HEK293 (cell line): ENCODE data around the gene RETREG2.

Experiments used
- BCL11A ChIP-seq: fragments of 450-650 bp; formaldehyde crosslinking; IDR thresholded peaks from 2 replicates; pipeline ENCODE4 v1.5.1; 2016; ENCODE audit warnings: low read depth, missing biosample characterization, missing genetic modification characterization
- GLIS1 ChIP-seq: fragments of 450-650 bp; formaldehyde crosslinking; IDR thresholded peaks from 2 replicates; pipeline ENCODE4 v1.5.1; 2016; ENCODE audit warnings: missing biosample characterization, missing genetic modification characterization
- RBAK ChIP-seq: fragments of 450-650 bp; formaldehyde crosslinking; IDR thresholded peaks from 2 replicates; pipeline ENCODE4 v1.5.1; 2016; ENCODE audit warnings: missing biosample characterization, missing genetic modification characterization
- SCRT1 ChIP-seq: fragments of 450-650 bp; formaldehyde crosslinking; IDR thresholded peaks from 2 replicates; pipeline ENCODE4 v1.5.1; 2016; ENCODE audit warnings: missing biosample characterization, missing genetic modification characterization, borderline replicate concordance
- SETDB1 ChIP-seq: IDR thresholded peaks from one replicate; pipeline ENCODE4 v1.6.1; 2017; ENCODE audit warnings: mild to moderate bottlenecking, low read length, moderate library complexity, mixed read lengths; ENCODE audit not compliant: insufficient read length
- ZBTB7A ChIP-seq: fragments of 450-650 bp; formaldehyde crosslinking; IDR thresholded peaks from 2 replicates; pipeline ENCODE4 v1.5.1; 2016; ENCODE audit warnings: low read depth, missing biosample characterization, missing genetic modification characterization
- ZNF138 ChIP-seq: fragments of 450-650 bp; formaldehyde crosslinking; IDR thresholded peaks from 2 replicates; pipeline ENCODE4 v1.5.1; 2016; ENCODE audit warnings: missing biosample characterization, missing genetic modification characterization, borderline replicate concordance
- ZNF211 ChIP-seq: fragments of 450-650 bp; formaldehyde crosslinking; IDR thresholded peaks from 2 replicates; pipeline ENCODE4 v1.5.1; 2016; ENCODE audit warnings: low read depth, missing biosample characterization, missing genetic modification characterization
- ZNF223 ChIP-seq: fragments of 450-650 bp; formaldehyde crosslinking; IDR thresholded peaks from 2 replicates; pipeline ENCODE4 v1.5.1; 2016; ENCODE audit warnings: missing biosample characterization, missing genetic modification characterization
- ZNF366 ChIP-seq: fragments of 450-650 bp; formaldehyde crosslinking; conservative IDR thresholded peaks from 2 replicates; pipeline ENCODE4 v1.5.1; 2016; ENCODE audit warnings: missing biosample characterization, missing genetic modification characterization
- ZNF426 ChIP-seq: fragments of 450-650 bp; formaldehyde crosslinking; IDR thresholded peaks from 2 replicates; pipeline ENCODE4 v1.5.1; 2017; ENCODE audit warnings: missing biosample characterization, missing genetic modification characterization, mild to moderate bottlenecking, inconsistent platforms, moderate library complexity
- ZNF510 ChIP-seq: fragments of 450-650 bp; formaldehyde crosslinking; IDR thresholded peaks from 2 replicates; pipeline ENCODE4 v1.5.1; 2018; ENCODE audit warnings: mild to moderate bottlenecking, missing genetic modification characterization, missing biosample characterization; ENCODE audit not compliant: insufficient replicate concordance
- ZNF514 ChIP-seq: fragments of 450-650 bp; formaldehyde crosslinking; IDR thresholded peaks from 2 replicates; pipeline ENCODE4 v1.5.1; 2016; ENCODE audit warnings: missing biosample characterization, missing genetic modification characterization
- ZNF530 ChIP-seq: fragments of 450-650 bp; formaldehyde crosslinking; IDR thresholded peaks from 2 replicates; pipeline ENCODE4 v1.5.1; 2016; ENCODE audit warnings: low read depth, missing biosample characterization, missing genetic modification characterization
- ZNF626 ChIP-seq: fragments of 450-650 bp; sonication (Bioruptor Pico); formaldehyde crosslinking; IDR thresholded peaks from 2 replicates; pipeline ENCODE4 v1.5.1; 2018; ENCODE audit warnings: missing biosample characterization, missing genetic modification characterization, inconsistent platforms
- ZNF776 ChIP-seq: fragments of 450-650 bp; formaldehyde crosslinking; IDR thresholded peaks from 2 replicates; pipeline ENCODE4 v1.5.0; 2017; ENCODE audit warnings: missing biosample characterization, missing genetic modification characterization, borderline replicate concordance
- ZXDB ChIP-seq: fragments of 450-650 bp; formaldehyde crosslinking; IDR thresholded peaks from 2 replicates; pipeline ENCODE4 v1.5.1; 2016; ENCODE audit warnings: missing biosample characterization, missing genetic modification characterization
- TF ChIP-seq, protein P1 (sequence below): fragments of 450-650 bp; formaldehyde crosslinking; conservative IDR thresholded peaks from 2 replicates; pipeline ENCODE4 v1.5.1; 2016; ENCODE audit warnings: low read depth, missing biosample characterization, missing genetic modification characterization
- TF ChIP-seq, protein P2 (sequence below): fragments of 450-650 bp; formaldehyde crosslinking; conservative IDR thresholded peaks from 2 replicates; pipeline ENCODE4 v1.5.1; 2016; ENCODE audit warnings: low read depth, missing biosample characterization, missing genetic modification characterization
- TF ChIP-seq, protein P3 (sequence below): fragments of 450-650 bp; formaldehyde crosslinking; IDR thresholded peaks from 2 replicates; pipeline ENCODE4; 2016; ENCODE audit warnings: missing biosample characterization, missing genetic modification characterization
- TF ChIP-seq, protein P4 (sequence below): fragments of 450-650 bp; formaldehyde crosslinking; IDR thresholded peaks from 2 replicates; pipeline ENCODE4 v1.5.1; 2017; ENCODE audit warnings: missing biosample characterization, mild to moderate bottlenecking, missing genetic modification characterization, moderate library complexity
- TF ChIP-seq, protein P5 (sequence below): fragments of 450-650 bp; formaldehyde crosslinking; IDR thresholded peaks from 2 replicates; pipeline ENCODE4 v1.5.1; 2016; ENCODE audit warnings: missing biosample characterization, missing genetic modification characterization, borderline replicate concordance
- TF ChIP-seq, protein P6 (sequence below): fragments of 450-650 bp; formaldehyde crosslinking; IDR thresholded peaks from 2 replicates; pipeline ENCODE4 v1.5.1; 2016; ENCODE audit warnings: missing biosample characterization, missing genetic modification characterization

The RETREG2 gene

DNA sequence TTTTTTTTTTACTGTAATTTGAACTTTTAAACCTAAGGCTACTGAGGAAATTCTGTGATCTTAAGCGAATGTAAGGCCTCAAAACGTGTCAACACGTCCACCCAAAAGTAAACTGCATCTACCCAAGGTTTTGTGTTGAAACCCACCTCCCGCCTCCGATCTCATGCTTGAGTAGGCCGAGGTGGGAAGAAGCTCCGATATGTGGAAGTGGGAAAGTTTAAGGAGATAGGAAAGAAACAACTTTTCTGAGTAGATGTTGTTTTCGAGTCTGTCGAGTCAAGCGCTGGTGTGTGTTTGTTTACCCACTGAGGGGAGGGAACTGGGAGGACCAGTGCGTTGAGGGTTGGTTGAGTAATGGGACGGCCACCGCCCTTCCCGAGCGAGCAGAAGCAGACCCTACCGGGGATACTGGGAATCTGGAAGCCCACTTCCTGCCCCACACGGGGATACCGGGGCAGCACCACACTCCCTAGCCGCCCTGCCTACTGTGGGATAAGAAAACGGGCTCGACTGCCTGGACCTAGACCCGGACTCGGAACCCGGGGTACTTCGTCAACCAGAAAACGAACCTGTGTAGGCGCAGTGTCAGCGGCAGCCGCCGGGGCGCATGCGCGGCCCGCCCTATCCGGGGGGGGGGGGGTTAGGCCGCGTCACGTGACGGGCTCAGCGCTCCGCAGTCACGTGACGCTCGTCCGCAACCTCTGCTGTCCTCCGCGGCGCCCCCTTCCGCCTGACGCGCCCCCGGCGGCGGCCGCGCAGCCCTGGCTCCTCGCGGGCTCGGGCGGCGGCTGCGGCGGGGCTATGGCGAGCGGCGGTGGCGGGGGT lies at the start of gene RETREG2 (continued):
- no peak for TF ChIP-seq ZNF426 (tag by site-specific recombination)
- TF ChIP-seq ZNF223 = no peak
- TF ChIP-seq ZNF776 (tag by site-specific recombination) = no peak
- TF ChIP-seq, protein P1, sequence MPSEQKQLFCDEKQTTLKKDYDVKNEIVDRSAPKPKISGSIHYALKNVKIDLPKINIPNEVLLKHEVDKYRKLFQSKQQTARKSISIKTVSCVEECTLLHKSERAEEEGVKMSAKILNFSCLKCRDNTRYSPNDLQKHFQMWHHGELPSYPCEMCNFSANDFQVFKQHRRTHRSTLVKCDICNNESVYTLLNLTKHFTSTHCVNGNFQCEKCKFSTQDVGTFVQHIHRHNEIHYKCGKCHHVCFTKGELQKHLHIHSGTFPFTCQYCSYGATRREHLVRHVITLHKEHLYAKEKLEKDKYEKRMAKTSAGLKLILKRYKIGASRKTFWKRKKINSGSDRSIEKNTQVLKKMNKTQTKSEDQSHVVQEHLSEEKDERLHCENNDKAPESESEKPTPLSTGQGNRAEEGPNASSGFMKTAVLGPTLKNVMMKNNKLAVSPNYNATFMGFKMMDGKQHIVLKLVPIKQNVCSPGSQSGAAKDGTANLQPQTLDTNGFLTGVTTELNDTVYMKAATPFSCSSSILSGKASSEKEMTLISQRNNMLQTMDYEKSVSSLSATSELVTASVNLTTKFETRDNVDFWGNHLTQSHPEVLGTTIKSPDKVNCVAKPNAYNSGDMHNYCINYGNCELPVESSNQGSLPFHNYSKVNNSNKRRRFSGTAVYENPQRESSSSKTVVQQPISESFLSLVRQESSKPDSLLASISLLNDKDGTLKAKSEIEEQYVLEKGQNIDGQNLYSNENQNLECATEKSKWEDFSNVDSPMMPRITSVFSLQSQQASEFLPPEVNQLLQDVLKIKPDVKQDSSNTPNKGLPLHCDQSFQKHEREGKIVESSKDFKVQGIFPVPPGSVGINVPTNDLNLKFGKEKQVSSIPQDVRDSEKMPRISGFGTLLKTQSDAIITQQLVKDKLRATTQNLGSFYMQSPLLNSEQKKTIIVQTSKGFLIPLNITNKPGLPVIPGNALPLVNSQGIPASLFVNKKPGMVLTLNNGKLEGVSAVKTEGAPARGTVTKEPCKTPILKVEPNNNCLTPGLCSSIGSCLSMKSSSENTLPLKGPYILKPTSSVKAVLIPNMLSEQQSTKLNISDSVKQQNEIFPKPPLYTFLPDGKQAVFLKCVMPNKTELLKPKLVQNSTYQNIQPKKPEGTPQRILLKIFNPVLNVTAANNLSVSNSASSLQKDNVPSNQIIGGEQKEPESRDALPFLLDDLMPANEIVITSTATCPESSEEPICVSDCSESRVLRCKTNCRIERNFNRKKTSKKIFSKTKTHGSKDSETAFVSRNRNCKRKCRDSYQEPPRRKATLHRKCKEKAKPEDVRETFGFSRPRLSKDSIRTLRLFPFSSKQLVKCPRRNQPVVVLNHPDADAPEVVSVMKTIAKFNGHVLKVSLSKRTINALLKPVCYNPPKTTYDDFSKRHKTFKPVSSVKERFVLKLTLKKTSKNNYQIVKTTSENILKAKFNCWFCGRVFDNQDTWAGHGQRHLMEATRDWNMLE (tag by site-specific recombination) = no peak
- TF ChIP-seq GLIS1 = no peak
- TF ChIP-seq, protein P2, sequence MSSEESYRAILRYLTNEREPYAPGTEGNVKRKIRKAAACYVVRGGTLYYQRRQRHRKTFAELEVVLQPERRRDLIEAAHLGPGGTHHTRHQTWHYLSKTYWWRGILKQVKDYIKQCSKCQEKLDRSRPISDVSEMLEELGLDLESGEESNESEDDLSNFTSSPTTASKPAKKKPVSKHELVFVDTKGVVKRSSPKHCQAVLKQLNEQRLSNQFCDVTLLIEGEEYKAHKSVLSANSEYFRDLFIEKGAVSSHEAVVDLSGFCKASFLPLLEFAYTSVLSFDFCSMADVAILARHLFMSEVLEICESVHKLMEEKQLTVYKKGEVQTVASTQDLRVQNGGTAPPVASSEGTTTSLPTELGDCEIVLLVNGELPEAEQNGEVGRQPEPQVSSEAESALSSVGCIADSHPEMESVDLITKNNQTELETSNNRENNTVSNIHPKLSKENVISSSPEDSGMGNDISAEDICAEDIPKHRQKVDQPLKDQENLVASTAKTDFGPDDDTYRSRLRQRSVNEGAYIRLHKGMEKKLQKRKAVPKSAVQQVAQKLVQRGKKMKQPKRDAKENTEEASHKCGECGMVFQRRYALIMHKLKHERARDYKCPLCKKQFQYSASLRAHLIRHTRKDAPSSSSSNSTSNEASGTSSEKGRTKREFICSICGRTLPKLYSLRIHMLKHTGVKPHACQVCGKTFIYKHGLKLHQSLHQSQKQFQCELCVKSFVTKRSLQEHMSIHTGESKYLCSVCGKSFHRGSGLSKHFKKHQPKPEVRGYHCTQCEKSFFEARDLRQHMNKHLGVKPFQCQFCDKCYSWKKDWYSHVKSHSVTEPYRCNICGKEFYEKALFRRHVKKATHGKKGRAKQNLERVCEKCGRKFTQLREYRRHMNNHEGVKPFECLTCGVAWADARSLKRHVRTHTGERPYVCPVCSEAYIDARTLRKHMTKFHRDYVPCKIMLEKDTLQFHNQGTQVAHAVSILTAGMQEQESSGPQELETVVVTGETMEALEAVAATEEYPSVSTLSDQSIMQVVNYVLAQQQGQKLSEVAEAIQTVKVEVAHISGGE (tag by site-specific recombination) = peak; percentile 71
- TF ChIP-seq ZNF138 (tag by site-specific recombination) = no peak
- TF ChIP-seq, protein P3, sequence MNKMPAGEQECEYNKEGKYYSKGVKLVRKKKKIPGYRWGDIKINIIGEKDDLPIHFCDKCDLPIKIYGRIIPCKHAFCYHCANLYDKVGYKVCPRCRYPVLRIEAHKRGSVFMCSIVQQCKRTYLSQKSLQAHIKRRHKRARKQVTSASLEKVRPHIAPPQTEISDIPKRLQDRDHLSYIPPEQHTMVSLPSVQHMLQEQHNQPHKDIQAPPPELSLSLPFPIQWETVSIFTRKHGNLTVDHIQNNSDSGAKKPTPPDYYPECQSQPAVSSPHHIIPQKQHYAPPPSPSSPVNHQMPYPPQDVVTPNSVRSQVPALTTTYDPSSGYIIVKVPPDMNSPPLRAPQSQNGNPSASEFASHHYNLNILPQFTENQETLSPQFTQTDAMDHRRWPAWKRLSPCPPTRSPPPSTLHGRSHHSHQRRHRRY (tag by site-specific recombination) = no peak
- TF ChIP-seq SCRT1 = no peak
- TF ChIP-seq, protein P4, sequence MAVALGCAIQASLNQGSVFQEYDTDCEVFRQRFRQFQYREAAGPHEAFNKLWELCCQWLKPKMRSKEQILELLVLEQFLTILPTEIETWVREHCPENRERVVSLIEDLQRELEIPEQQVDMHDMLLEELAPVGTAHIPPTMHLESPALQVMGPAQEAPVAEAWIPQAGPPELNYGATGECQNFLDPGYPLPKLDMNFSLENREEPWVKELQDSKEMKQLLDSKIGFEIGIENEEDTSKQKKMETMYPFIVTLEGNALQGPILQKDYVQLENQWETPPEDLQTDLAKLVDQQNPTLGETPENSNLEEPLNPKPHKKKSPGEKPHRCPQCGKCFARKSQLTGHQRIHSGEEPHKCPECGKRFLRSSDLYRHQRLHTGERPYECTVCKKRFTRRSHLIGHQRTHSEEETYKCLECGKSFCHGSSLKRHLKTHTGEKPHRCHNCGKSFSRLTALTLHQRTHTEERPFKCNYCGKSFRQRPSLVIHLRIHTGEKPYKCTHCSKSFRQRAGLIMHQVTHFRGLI (tag by site-specific recombination) = no peak
- TF ChIP-seq RBAK (tag by site-specific recombination) = no peak
- no peak for TF ChIP-seq ZBTB7A (tag by site-specific recombination)
- no peak for TF ChIP-seq ZNF366 (tag by site-specific recombination)
- TF ChIP-seq ZNF510 (tag by site-specific recombination) = no peak
- TF ChIP-seq ZNF211 (tag by site-specific recombination) = no peak
- TF ChIP-seq BCL11A (tag by site-specific recombination) = 0 out of 2 replicates have a peak, but pooled peaks have one; percentile 22
- TF ChIP-seq, protein P5, sequence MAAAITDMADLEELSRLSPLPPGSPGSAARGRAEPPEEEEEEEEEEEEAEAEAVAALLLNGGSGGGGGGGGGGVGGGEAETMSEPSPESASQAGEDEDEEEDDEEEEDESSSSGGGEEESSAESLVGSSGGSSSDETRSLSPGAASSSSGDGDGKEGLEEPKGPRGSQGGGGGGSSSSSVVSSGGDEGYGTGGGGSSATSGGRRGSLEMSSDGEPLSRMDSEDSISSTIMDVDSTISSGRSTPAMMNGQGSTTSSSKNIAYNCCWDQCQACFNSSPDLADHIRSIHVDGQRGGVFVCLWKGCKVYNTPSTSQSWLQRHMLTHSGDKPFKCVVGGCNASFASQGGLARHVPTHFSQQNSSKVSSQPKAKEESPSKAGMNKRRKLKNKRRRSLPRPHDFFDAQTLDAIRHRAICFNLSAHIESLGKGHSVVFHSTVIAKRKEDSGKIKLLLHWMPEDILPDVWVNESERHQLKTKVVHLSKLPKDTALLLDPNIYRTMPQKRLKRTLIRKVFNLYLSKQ (tag by site-specific recombination) = no peak
- no peak for TF ChIP-seq ZNF530 (tag by site-specific recombination)
- no peak; the same call in 1 of the 2 replicates for TF ChIP-seq ZXDB (tag by site-specific recombination)
- no peak for TF ChIP-seq ZNF626 (tag by site-specific recombination)
- TF ChIP-seq, protein P6, sequence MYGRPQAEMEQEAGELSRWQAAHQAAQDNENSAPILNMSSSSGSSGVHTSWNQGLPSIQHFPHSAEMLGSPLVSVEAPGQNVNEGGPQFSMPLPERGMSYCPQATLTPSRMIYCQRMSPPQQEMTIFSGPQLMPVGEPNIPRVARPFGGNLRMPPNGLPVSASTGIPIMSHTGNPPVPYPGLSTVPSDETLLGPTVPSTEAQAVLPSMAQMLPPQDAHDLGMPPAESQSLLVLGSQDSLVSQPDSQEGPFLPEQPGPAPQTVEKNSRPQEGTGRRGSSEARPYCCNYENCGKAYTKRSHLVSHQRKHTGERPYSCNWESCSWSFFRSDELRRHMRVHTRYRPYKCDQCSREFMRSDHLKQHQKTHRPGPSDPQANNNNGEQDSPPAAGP (tag by site-specific recombination) = no peak
- TF ChIP-seq ZNF514 = no peak
- TF ChIP-seq SETDB1 = no peak
